Large intestine (tissue), 3 donors: ENCODE measurements around the gene C3orf20. TPM values are rescaled to one million over a fixed set of nuclear protein-coding genes. Genes with fewer than 3 reads are reported as not detected.
"Not testable (repeated sequence)": the region's sequence is repeated elsewhere in the genome, so short reads cannot be mapped to it uniquely, and the experiment has no call there.

Experiments used
- DNase-seq, 2 donors: peaks; one replicate each; pipeline versions ENCODE4 v3.0.0 to v3.0.0-alpha.2; 2013
- H3K27ac ChIP-seq: one replicate; pipeline ENCODE4 v1.5.1; 2013; ENCODE audit warnings: low read length
- H3K27me3 ChIP-seq: 2 replicates; pipeline ENCODE4 v1.6.1; 2013; ENCODE audit warnings: low read length; ENCODE audit not compliant: control insufficient read depth, insufficient read depth
- H3K36me3 ChIP-seq: 2 replicates; pipeline ENCODE4 v1.6.1; 2013; ENCODE audit warnings: low read length; ENCODE audit not compliant: control insufficient read depth, insufficient read depth
- H3K4me1 ChIP-seq: one replicate; pipeline ENCODE4 v1.6.1; 2013; ENCODE audit warnings: low read length; ENCODE audit not compliant: control insufficient read depth, insufficient read depth
- H3K4me3 ChIP-seq: one replicate; pipeline ENCODE4 v1.5.1; 2013; ENCODE audit warnings: low read length
- H3K9me3 ChIP-seq: one replicate; pipeline ENCODE4 v1.6.1; 2013; ENCODE audit warnings: mild to moderate bottlenecking, low read depth, low read length, moderate library complexity; ENCODE audit not compliant: control insufficient read depth
- WGBS: methylation state at CpG from one replicate; pipeline ENCODE4 v1.1.5; 2013; ENCODE audit warnings: low lambda C conversion rate; ENCODE audit not compliant: insufficient coverage; 5-methylcytosine and 5-hydroxymethylcytosine counted together
- polyA plus RNA-seq: library from polyadenylated mRNA; unstranded; fragments of 120-200 nt; gene quantifications from one replicate; pipeline ENCODE4 v1.2.1, GENCODE V29; 2013

C3orf20 gene
- polyA plus RNA-seq, 1 donor, result not detected

DNA sequence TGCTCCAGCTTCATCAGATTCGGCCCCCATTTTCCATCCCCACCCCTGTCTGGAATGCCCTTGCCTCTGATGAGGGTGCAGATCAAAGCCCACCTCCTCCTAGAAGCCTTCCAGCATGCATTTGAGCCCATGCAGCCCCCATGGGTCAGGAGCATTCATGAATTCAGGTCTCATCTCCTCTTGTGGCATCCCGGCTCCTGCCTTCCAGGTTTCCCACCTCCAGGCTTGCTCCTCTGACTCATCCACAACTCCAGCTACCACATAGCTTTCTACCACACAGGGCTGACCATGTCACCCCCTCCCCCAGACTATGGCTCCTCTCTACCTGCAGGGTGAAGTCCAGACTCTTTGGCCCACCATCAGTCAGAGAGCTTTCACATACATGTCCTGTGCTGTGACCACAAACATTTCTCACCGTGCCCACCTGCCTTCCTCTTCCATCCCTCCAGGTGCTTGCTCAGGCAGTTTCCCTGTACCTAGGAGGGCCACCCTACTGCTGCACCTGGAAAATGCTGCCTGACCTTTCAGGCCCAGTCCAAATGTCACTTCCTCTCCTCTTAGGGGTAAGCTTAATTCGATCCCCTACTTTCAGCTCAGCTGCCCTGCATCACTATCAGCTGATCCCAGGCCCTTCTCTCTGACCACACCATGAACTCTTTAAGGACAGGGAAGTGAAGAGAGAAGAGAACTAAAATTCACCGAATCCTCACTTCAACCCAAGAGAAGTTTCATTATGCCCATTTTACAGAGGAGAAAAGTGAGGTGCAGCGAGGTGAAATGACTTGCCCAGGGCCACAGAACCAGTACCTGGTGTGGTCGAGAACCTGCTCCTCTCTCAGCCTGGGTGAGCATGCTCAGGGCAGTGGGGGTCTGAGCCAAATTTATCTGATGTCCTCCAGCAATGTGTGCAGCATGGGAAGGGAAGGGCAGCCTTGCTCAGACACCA lies 130.2 kb downstream of the C3orf20 start:
- no peaks in the 10 kb centered on the region for H3K9me3 ChIP-seq
- H3K27me3 ChIP-seq, result peaks cover 27% of the 10 kb centered on the region
- peaks cover 40% of the 10 kb centered on the region for H3K4me1 ChIP-seq
- no peak overlapping the region for H3K4me3 ChIP-seq
- no peak overlapping the region for H3K27ac ChIP-seq
- no CpG with 5 or more reads among the region's 7 CpGs for WGBS
- no peak for DNase-seq
- H3K36me3 ChIP-seq, result no peaks in the 10 kb centered on the region

DNA sequence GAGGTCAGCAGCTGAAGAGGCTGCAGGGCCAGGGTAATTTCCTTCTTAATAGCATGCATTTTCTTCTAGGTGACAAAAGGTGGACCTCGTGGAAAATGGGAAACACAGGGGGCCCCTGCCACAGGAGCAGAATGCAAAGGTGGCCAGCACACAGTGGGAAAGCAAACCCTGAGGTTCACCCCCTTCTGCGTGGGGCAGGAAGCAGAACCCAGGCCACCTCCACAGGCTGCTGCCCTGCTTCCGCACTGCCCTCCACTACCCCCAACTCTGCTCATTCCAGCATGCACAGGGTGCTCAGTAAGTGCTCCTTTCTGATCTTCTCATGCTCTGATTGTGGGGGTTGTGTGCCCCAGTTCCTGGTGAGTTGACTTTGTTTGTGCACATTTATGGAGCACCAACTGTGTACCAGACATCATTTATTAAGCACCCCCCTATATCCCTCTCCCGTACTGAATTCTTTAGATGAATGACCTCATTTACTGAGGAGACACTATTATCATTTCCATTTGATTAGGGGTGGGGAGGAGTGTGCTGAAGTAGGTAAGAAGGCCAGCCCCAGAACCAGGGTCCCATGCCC lies 131.1 kb downstream of the C3orf20 start:
- H3K27ac ChIP-seq, result no peak overlapping the region
- H3K9me3 ChIP-seq, result no peaks in the 10 kb centered on the region
- peaks cover 45% of the 10 kb centered on the region for H3K4me1 ChIP-seq
- no CpG with 5 or more reads among the region's 4 CpGs for WGBS
- DNase-seq, result no peak
- H3K36me3 ChIP-seq, result no peaks in the 10 kb centered on the region
- H3K27me3 ChIP-seq, result peaks cover 33% of the 10 kb centered on the region
- no peak overlapping the region for H3K4me3 ChIP-seq

DNA sequence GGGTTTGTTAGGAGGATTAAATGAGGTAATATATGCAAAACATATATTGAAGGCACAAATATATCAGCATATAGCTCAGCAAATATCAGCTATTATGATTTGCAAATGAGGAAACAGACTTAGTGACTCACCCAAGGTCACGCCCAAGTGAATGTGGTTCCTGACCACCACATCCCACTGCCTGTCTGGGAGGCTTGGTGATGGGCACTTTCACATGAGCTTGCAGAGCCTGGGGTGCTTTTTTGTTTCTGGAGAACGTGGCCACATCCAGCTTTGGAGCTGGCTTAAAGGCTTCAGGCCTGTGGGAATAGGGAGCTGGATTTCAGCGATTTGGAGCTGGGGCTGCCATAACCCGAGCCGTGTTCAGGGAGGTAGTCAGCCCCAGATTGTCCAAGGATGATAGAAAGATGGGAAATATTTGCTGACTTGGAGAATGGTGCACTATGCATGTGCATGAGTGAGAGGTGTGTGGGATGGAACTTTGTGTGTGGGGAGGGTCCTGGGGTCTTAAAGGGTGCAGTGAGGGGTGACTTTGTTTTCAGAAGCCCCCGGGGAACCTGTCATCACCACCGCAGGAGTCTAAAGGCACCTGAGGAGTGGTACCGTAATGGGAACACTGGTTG lies 131.8 kb downstream of the C3orf20 start:
- Histone ChIP-seq H3K4me3 (no peak overlapping the region), H3K27me3 (peaks cover 40% of the 10 kb centered on the region), H3K36me3 (no peaks in the 10 kb centered on the region), H3K4me1 (peaks cover 44% of the 10 kb centered on the region), H3K9me3 (no peaks in the 10 kb centered on the region), H3K27ac (no peak overlapping the region)
- no peak for DNase-seq
- no CpG with 5 or more reads among the region's 8 CpGs for WGBS

DNA sequence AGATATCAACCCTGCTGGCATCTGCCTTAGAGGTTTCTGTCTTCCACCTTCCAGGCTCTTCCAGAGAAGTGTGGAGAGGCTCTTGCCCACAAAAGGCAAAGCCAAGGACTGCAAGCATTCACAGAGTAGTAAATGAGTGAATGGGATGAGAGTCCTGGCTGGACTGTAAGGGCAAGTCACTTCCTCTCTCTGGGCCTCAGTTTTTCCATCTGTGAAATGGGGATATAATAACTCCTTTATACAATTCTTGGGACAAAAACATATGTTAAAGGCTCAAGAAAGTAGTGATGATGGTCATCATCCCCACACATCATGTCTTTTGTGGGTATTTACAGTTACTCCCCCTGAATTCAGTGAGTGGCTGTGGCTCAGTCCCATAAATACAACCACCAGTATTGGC lies 133.1 kb downstream of the C3orf20 start:
- DNase-seq, result no peak
- no peaks in the 10 kb centered on the region for H3K36me3 ChIP-seq
- no peaks in the 10 kb centered on the region for H3K9me3 ChIP-seq
- H3K27me3 ChIP-seq, result peaks cover 48% of the 10 kb centered on the region
- peaks cover 32% of the 10 kb centered on the region for H3K4me1 ChIP-seq
- H3K27ac ChIP-seq, result no peak overlapping the region
- no peak overlapping the region for H3K4me3 ChIP-seq

DNA sequence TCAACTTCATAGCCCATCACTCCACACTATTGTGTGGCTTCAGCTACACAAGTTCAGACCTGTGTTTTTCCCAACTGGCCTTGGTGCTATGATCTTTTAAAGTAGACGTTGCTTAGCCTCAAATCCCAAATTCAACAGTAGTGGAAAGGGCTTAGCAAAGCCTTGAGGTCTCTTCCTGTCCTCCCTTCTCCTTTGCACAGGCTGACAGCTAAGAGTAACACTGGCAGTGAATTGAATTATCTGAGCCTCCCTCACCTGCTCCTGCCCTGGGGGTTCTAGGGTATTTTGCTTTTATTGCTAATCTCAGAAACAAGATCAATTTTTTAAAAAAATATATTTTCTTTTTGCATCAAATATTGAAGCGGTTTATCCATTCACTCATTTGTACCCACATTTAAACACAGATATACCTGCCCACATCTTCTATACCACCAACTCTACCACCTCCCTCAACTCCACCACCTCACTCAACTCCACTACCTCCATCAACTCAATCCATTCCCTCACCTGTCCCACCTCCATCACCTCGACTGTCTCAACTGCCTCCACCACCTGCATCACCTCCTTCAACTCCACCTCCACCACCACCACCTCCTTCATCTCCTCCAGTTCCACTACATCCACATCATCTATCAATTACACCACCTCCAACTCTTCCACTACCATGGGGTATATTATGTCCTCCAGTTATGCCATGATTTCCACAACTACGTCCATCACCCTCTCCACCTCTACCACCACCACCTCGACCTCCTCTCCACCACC lies 133.7 kb downstream of the C3orf20 start:
- DNase-seq, result no peak
- WGBS, result 86% methylated on average over 1 of the region's 5 CpGs
- H3K27me3 ChIP-seq, result peaks cover 55% of the 10 kb centered on the region
- H3K27ac ChIP-seq, result no peak overlapping the region
- no peaks in the 10 kb centered on the region for H3K36me3 ChIP-seq
- H3K9me3 ChIP-seq, result no peaks in the 10 kb centered on the region
- peaks cover 25% of the 10 kb centered on the region for H3K4me1 ChIP-seq
- no peak overlapping the region for H3K4me3 ChIP-seq

DNA sequence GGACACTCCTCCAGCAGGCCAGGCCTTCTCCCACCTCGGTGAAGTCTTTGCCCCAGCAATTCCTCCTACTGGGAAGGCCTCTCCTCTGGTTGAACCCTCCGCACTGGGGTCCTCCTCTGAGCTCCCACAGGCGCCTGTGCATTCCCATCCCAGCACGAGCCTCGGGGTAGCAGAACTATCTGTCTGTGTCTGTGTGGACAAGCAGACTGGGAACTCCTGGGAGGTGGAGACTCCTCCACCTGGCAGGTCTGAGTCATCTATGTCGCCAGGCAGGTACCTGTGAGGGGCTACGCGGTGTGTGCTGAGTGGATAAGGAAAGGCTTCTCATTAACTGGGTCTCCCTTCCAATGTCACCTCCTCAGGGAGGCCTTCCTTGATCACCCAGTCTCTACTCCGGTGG lies 134.7 kb downstream of the C3orf20 start:
- no CpG with 5 or more reads among the region's 9 CpGs for WGBS
- Histone ChIP-seq H3K4me3 (peak overlapping the region; percentile 39), H3K27me3 (peaks cover 61% of the 10 kb centered on the region), H3K4me1 (peaks cover 16% of the 10 kb centered on the region)
- not testable (repeated sequence) for DNase-seq, H3K27ac ChIP-seq, H3K36me3 ChIP-seq, H3K9me3 ChIP-seq

DNA sequence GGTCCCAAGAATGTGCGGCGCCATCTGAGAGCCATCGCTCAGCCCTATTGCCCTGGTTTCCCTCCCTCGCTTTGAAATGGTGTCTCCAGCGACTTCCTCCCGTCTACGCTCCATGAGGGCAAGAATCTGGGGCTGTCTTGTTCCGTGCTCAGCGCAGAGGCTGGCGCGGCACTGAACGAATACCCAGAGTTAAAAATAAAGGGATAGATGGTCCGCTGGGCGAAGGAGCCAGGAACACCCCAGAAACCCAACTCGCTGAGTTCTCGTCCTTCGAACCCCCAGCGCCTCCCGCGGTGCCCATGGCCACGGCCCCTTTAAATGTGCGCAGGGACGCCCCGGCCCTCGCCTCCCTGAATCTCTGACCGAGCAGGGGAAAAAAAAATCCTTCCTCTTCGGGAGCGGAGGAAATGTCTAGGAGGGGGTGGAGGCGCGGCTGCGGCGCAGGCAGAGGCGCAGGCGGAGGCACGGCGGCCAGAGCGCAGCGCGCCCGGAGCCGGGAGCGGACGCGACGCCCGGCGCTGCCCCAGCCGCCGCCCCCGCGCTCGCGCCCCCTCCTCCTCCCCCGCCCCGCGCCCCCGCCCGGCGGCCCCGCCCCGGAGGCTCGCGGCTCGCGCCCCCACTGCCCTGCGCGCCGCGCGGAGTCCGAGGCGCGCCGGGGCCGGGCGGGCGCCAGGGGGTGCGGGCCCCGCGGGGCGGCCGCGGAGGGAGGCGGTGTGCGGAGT lies 135.3 kb downstream of the C3orf20 start:
- no CpG with 5 or more reads among the region's 85 CpGs for WGBS
- no peaks in the 10 kb centered on the region for H3K9me3 ChIP-seq
- DNase-seq, result peak in 1 of 2 donors; percentile 40
- H3K27me3 ChIP-seq, result peaks cover 61% of the 10 kb centered on the region
- peaks cover 10% of the 10 kb centered on the region for H3K4me1 ChIP-seq
- no peak overlapping the region for H3K27ac ChIP-seq
- no peaks in the 10 kb centered on the region for H3K36me3 ChIP-seq
- H3K4me3 ChIP-seq, result peak overlapping the region; percentile 39

DNA sequence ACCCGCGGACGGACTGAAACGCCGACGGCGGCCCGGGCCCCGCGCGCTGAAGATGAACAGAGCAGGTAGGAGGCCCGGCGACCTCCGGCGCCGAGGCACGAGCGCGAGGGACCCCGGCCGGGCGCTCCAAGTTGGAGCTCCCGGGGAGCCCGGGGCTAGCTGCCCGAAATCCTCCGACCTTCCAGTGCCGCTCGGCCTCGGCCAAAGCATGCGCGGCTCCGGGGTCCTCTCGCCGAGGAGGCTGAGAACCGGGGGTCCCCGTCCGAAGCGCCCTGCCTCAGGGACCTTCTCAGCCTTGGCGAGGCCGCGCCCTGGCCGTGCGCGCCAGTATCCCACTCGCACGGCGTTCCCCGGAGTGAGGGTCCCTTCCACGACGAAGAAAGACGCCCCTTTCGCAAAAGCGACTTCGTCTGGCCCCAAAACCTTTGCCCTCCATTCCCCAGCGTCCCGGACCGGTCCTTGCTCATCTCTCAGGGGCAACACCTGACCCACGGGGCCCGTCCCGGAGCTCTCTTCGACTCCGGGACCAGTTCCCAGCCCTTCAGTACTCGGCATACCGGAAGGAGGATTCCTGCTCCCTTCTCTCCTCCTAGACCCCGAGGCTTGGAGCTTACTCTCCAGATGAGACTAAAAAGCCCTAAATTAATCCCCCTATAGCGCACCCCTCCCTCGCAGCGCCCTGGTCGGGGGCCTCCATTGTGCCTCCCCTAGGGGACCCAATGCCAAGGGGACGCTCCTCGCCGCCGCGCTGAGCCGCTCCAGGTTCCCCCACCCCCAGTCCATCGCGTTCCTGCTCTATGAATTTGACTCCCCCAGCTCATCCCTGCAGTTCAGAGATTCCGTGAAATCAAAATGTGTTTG lies 136.1 kb downstream of the C3orf20 start:
- Histone ChIP-seq H3K36me3 (no peaks in the 10 kb centered on the region), H3K9me3 (no peaks in the 10 kb centered on the region), H3K27ac (peak overlapping the region; percentile 9), H3K4me3 (peak overlapping the region; percentile 38), H3K4me1 (peaks cover 9% of the 10 kb centered on the region), H3K27me3 (peaks cover 63% of the 10 kb centered on the region)
- WGBS, result no CpG with 5 or more reads among the region's 78 CpGs
- DNase-seq, result no peak

DNA sequence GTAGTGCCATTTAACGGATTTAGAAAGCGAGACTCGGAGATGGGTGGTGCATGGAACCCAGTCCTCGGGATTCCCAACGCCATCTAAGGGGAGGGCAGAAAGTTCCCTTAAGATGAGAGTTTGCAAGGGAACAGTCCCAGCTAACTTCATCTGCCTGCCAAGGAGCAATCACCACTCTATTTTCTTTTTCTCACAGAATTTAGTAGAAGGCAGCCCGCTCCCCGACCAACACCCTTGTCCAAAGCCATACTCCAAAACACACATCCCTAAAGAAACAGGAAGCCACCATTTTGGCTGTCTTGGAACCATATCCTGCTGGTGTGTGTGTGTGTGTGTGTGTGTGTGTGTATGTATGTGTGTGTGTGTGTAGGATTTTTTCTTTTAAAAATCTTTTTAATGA lies 136.7 kb downstream of the C3orf20 start:
- no peak for DNase-seq
- no CpG with 5 or more reads among the region's 7 CpGs for WGBS
- no peaks in the 10 kb centered on the region for H3K36me3 ChIP-seq
- peak overlapping the region; percentile 38 for H3K4me3 ChIP-seq
- H3K27ac ChIP-seq, result peak overlapping the region; percentile 9
- peaks cover 63% of the 10 kb centered on the region for H3K27me3 ChIP-seq
- H3K9me3 ChIP-seq, result no peaks in the 10 kb centered on the region
- H3K4me1 ChIP-seq, result peaks cover 9% of the 10 kb centered on the region
